ENCODE data around the gene TXNL4A.

DNA sequence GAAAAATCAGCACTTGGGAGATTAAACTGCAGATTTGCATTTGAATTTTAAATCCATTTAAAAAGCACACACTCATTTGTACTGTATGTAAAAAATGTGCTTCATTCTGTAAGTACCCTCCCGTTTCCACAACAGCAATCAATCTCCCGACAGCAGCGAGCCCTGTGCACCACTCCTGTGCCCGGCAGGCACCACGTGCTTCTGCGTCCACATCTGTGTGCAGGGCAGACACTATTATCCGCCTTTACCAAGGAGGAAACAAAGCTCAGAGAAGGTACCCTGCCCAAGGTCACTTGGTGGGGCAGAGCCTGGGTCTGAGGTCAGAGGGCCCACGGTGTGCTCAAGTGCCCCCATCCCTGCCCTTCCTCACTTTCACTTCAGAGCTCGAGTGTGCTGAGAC, 16.4 kb downstream of the TXNL4A start:
- TF ChIP-seq, protein P1, sequence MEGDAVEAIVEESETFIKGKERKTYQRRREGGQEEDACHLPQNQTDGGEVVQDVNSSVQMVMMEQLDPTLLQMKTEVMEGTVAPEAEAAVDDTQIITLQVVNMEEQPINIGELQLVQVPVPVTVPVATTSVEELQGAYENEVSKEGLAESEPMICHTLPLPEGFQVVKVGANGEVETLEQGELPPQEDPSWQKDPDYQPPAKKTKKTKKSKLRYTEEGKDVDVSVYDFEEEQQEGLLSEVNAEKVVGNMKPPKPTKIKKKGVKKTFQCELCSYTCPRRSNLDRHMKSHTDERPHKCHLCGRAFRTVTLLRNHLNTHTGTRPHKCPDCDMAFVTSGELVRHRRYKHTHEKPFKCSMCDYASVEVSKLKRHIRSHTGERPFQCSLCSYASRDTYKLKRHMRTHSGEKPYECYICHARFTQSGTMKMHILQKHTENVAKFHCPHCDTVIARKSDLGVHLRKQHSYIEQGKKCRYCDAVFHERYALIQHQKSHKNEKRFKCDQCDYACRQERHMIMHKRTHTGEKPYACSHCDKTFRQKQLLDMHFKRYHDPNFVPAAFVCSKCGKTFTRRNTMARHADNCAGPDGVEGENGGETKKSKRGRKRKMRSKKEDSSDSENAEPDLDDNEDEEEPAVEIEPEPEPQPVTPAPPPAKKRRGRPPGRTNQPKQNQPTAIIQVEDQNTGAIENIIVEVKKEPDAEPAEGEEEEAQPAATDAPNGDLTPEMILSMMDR (IDR thresholded peaks at IDR 0.05): no peak
- TF ChIP-seq EZH2 (IDR thresholded peaks at IDR 0.05) (no peak), EZH2phosphoT487 (IDR thresholded peaks at IDR 0.05) (no peak)
